Endodermal cell (in vitro differentiated cells): ENCODE results near the gene TRAF3. TPM values are rescaled to one million over a fixed set of nuclear protein-coding genes. Genes with fewer than 3 reads are reported as not detected.
"Not testable (repeated sequence)": the region's sequence is repeated elsewhere in the genome, so short reads cannot be mapped to it uniquely, and the experiment has no call there.

Experiments used
- DNase-seq: peaks from one replicate; pipeline ENCODE4 v3.0.0-alpha.2; 2017
- H3K27ac ChIP-seq: 2 replicates; pipeline ENCODE4 v1.5.1; 2013; ENCODE audit warnings: mild to moderate bottlenecking, low read depth, low read length, moderate library complexity
- H3K27me3 ChIP-seq: 2 replicates; pipeline ENCODE4 v1.6.1; 2013; ENCODE audit warnings: mild to moderate bottlenecking, low read length, moderate library complexity; ENCODE audit not compliant: insufficient read depth, control insufficient read depth, poor library complexity, severe bottlenecking
- H3K36me3 ChIP-seq: 2 replicates; pipeline ENCODE4 v1.7.0; 2013; ENCODE audit warnings: mild to moderate bottlenecking, low read length, moderate library complexity; ENCODE audit not compliant: control insufficient read depth, insufficient read depth
- H3K4me1 ChIP-seq: one replicate; pipeline ENCODE4 v1.7.0; 2013; ENCODE audit warnings: low read length; ENCODE audit not compliant: control insufficient read depth, insufficient read depth
- H3K4me3 ChIP-seq: 2 replicates; pipeline ENCODE4 v1.5.1; 2013; ENCODE audit warnings: mild to moderate bottlenecking, low read length, moderate library complexity
- H3K9ac ChIP-seq: 2 replicates; pipeline ENCODE4 v1.6.1; 2013; ENCODE audit warnings: mild to moderate bottlenecking, low read length, moderate library complexity; ENCODE audit not compliant: poor library complexity, severe bottlenecking; ENCODE audit errors: extremely low read depth
- H3K9me3 ChIP-seq: 2 replicates; pipeline ENCODE4 v1.6.1; 2013; ENCODE audit warnings: mild to moderate bottlenecking, low read length, moderate library complexity; ENCODE audit not compliant: control insufficient read depth
- H3K27ac Mint-ChIP-seq: 2 replicates; pipeline ENCODE4 v1.8.0; 2020; ENCODE audit warnings: mixed read lengths
- H3K27me3 Mint-ChIP-seq: 2 replicates; pipeline ENCODE4 v1.8.0; 2021; ENCODE audit warnings: mild to moderate bottlenecking, mixed read lengths; ENCODE audit not compliant: insufficient read depth
- H3K36me3 Mint-ChIP-seq: 2 replicates; pipeline ENCODE4 v1.8.0; 2020; ENCODE audit warnings: low read depth, mixed read lengths
- H3K4me1 Mint-ChIP-seq: 2 replicates; pipeline ENCODE4 v1.8.0; 2020; ENCODE audit warnings: mixed read lengths
- H3K4me3 Mint-ChIP-seq: 2 replicates; pipeline ENCODE4 v1.8.0; 2020; ENCODE audit warnings: mild to moderate bottlenecking, moderate library complexity, mixed read lengths
- H3K9me3 Mint-ChIP-seq: 2 replicates; pipeline ENCODE4 v1.8.0; 2020; ENCODE audit warnings: mild to moderate bottlenecking, mixed read lengths
- WGBS, 2 experiments: methylation state at CpG; one replicate each; pipeline versions ENCODE4 v1.1.5 to v1.1.7; 2013; ENCODE audit warnings: missing lambda C conversion rate in 2 of 2, mixed read lengths in 1 of 2; ENCODE audit not compliant: insufficient coverage in 1 of 2, insufficient read length in 1 of 2; 5-methylcytosine and 5-hydroxymethylcytosine counted together
- total RNA-seq, 2 donors: library from RNA; stranded (reverse); fragmentation: NEBNext Ultra II Directional in 1 of 2; extraction: Animal tissue kit (Norgen Biotek cat#: 25700) in 1 of 2; gene quantifications; 2 replicates in 1 of 2; 3 replicates in 1 of 2; pipeline ENCODE4 v1.2.1, GENCODE V29; 2021
- TF ChIP-seq, protein P1 (sequence below): fragments of 200-600 bp; sonication (generic); conservative IDR thresholded peaks from 2 replicates; pipeline ENCODE4 v1.5.0; 2021; ENCODE audit warnings: antibody characterized with exemption, mild to moderate bottlenecking

Gene TRAF3
- total RNA-seq, 2 donors from 2014 or later = 16.7 to 23.8 TPM

DNA sequence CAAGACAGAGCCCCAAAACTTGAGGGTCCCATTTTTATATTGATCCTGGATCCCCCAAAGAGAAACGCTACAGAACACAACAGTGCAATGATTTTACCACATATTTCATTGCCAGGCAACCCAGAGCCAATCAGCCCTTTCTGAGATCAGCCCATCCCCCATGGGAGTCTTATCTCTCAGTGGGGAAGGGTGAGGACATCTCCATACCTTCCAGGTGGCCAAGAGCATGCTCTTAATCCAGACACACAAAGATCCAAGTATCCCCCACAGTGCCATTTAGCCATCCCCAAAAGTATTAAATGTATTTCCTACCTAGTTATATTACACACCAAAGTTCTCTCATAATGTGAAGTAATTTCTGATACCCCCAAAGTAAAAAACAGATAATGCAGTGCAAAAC lies 82.7 kb downstream of the TRAF3 start:
- no peaks in the 10 kb centered on the region for H3K4me1 ChIP-seq
- H3K9me3 Mint-ChIP-seq = peaks cover 27% of the 10 kb centered on the region

DNA sequence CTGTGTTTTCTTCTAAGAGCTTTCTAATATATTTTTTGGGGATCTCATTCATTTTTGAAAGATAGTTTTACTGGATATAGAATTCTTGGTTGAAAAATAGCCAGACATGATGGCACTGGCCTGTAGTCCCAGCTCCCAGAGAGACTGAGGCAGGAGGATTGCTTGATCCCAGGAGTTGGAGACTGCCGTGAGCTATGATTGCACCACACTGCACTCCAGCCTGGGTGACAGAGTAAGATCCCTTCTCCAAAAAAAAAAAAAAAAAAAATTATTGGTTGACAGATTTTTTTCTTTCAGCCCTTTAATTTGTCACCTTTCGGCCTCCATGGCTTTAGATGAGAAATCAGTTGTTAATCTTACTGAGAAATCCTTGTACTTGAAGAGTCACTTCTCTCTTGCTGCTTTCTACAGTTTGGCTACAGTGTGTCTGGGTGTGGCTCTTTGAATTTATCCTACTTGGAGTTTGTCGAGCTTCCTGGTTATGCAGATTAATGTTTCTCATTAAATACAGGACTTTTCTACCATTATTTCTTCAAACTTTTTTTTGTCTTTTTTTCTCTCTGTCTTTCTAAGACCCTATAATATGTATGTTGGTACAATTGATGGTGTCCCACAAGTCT lies 85.0 kb downstream of the TRAF3 start:
- H3K27me3 ChIP-seq = no peaks in the 10 kb centered on the region

More for the DNA sequence above, 82.7 kb downstream of the TRAF3 start:
- WGBS, 2 experiments = 100% methylated on average over 1 of the region's 1 CpG; no CpG with 5 or more reads in 1 of the 2 experiments
- H3K36me3 Mint-ChIP-seq = peaks cover 27% of the 10 kb centered on the region
- H3K36me3 ChIP-seq = peaks cover 9% of the 10 kb centered on the region
- H3K27ac Mint-ChIP-seq = no peak overlapping the region
- no peak for DNase-seq
- H3K4me1 Mint-ChIP-seq = no peaks in the 10 kb centered on the region
- TF ChIP-seq, protein P1, sequence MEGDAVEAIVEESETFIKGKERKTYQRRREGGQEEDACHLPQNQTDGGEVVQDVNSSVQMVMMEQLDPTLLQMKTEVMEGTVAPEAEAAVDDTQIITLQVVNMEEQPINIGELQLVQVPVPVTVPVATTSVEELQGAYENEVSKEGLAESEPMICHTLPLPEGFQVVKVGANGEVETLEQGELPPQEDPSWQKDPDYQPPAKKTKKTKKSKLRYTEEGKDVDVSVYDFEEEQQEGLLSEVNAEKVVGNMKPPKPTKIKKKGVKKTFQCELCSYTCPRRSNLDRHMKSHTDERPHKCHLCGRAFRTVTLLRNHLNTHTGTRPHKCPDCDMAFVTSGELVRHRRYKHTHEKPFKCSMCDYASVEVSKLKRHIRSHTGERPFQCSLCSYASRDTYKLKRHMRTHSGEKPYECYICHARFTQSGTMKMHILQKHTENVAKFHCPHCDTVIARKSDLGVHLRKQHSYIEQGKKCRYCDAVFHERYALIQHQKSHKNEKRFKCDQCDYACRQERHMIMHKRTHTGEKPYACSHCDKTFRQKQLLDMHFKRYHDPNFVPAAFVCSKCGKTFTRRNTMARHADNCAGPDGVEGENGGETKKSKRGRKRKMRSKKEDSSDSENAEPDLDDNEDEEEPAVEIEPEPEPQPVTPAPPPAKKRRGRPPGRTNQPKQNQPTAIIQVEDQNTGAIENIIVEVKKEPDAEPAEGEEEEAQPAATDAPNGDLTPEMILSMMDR = no peak
- peaks cover 30% of the 10 kb centered on the region for H3K9me3 ChIP-seq
- no peaks in the 10 kb centered on the region for H3K27me3 ChIP-seq
- peak overlapping the region; percentile 9 for H3K4me3 ChIP-seq
- no peak overlapping the region for H3K27ac ChIP-seq
- H3K9ac ChIP-seq = no peak overlapping the region
- no peak overlapping the region for H3K4me3 Mint-ChIP-seq
- no peaks in the 10 kb centered on the region for H3K27me3 Mint-ChIP-seq

DNA sequence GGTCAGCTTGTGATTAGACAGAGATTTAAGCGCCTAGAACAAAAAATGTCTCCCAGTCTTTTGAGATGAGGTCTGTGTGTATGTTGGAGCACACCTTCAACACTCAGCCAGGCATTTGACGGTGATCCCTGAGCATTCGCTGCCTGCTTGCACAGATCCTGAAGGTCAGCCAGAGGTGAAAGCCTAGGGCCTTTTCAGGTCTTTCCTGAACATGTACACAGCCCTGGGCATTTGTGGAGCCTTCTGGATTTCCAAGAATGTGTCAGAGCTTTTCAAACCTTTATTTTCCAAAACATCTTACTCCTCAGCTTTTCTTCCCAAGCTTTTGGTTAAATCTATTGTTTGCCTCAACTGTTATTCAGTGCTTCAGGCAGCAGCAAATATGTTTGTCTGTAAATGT lies 86.1 kb downstream of the TRAF3 start:
- H3K27me3 ChIP-seq = no peaks in the 10 kb centered on the region
- no peak overlapping the region for H3K9ac ChIP-seq
- Mint-ChIP-seq H3K27me3 (no peaks in the 10 kb centered on the region), H3K27ac (no peak overlapping the region), H3K9me3 (peaks cover 17% of the 10 kb centered on the region), H3K36me3 (peaks cover 17% of the 10 kb centered on the region), H3K4me1 (no peaks in the 10 kb centered on the region), H3K4me3 (no peak overlapping the region)
- peaks cover under 1% of the 10 kb centered on the region for H3K36me3 ChIP-seq
- no peak overlapping the region for H3K4me3 ChIP-seq
- no peaks in the 10 kb centered on the region for H3K4me1 ChIP-seq
- TF ChIP-seq, protein P1 = no peak
- H3K27ac ChIP-seq = no peak overlapping the region
- DNase-seq = no peak
- WGBS, 2 experiments = 88 to 96% methylated on average over 3 of the region's 3 CpGs
- peaks cover 19% of the 10 kb centered on the region for H3K9me3 ChIP-seq

More for the DNA sequence above, 85.0 kb downstream of the TRAF3 start:
- WGBS, 2 experiments = 92 to 98% methylated on average over 2 to 3 of the region's 3 CpGs
- Mint-ChIP-seq H3K27ac (no peak overlapping the region), H3K4me1 (no peaks in the 10 kb centered on the region), H3K27me3 (no peaks in the 10 kb centered on the region), H3K4me3 (no peak overlapping the region), H3K36me3 (peaks cover 23% of the 10 kb centered on the region), H3K9me3 (peaks cover 27% of the 10 kb centered on the region)
- no peak for DNase-seq
- Histone ChIP-seq H3K9me3 (peaks cover 30% of the 10 kb centered on the region), H3K27ac (no peak overlapping the region), H3K9ac (no peak overlapping the region), H3K4me3 (no peak overlapping the region), H3K4me1 (no peaks in the 10 kb centered on the region), H3K36me3 (peaks cover 9% of the 10 kb centered on the region)
- TF ChIP-seq, protein P1 = no peak

DNA sequence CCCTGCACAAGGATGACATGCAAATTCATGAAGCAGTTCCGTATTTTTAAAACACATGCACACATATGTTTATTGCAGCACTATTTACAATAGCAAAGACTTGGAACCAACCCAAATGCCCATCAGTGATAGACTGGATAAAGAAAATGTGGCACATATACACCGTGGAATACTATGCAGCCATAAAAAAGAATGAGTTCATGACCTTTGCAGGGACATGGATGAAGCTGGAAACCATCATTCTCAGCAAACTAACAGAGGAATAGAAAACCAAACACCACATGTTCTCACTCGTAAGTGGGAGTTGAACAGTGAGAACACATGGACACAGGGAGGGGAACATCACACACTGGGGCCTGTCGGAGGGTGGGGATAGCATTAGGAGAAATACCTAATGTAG lies 88.7 kb downstream of the TRAF3 start:
- 100% methylated on average over 3 of the region's 4 CpGs; no CpG with 5 or more reads in 1 of the 2 experiments for WGBS, 2 experiments
- H3K27ac Mint-ChIP-seq, H3K36me3 ChIP-seq: not testable (repeated sequence)

More for the DNA sequence above, 88.7 kb downstream of the TRAF3 start:
- H3K4me3 ChIP-seq, H3K27me3 Mint-ChIP-seq, H3K4me3 Mint-ChIP-seq, H3K36me3 Mint-ChIP-seq, H3K4me1 ChIP-seq, H3K9me3 ChIP-seq, H3K27me3 ChIP-seq, H3K4me1 Mint-ChIP-seq, H3K9ac ChIP-seq, H3K27ac ChIP-seq, DNase-seq, H3K9me3 Mint-ChIP-seq: not testable (repeated sequence)
